Neural progenitor cell (in vitro differentiated cells): ENCODE results near the gene LOC101059915.
"Not testable (repeated sequence)": the region's sequence is repeated elsewhere in the genome, so short reads cannot be mapped to it uniquely, and the experiment has no call there.

Source experiments
- EZH2 ChIP-seq: fragments of 200-600 bp; sonication (generic); IDR thresholded peaks from 2 replicates; pipeline ENCODE4 v1.6.1; 2017; ENCODE audit warnings: antibody characterized with exemption, mild to moderate bottlenecking, moderate library complexity
- TF ChIP-seq, protein P1 (sequence below): fragments of 200-600 bp; sonication (generic); IDR thresholded peaks from 2 replicates; pipeline ENCODE4 v1.5.1; 2017; ENCODE audit warnings: antibody characterized with exemption, mild to moderate bottlenecking

DNA sequence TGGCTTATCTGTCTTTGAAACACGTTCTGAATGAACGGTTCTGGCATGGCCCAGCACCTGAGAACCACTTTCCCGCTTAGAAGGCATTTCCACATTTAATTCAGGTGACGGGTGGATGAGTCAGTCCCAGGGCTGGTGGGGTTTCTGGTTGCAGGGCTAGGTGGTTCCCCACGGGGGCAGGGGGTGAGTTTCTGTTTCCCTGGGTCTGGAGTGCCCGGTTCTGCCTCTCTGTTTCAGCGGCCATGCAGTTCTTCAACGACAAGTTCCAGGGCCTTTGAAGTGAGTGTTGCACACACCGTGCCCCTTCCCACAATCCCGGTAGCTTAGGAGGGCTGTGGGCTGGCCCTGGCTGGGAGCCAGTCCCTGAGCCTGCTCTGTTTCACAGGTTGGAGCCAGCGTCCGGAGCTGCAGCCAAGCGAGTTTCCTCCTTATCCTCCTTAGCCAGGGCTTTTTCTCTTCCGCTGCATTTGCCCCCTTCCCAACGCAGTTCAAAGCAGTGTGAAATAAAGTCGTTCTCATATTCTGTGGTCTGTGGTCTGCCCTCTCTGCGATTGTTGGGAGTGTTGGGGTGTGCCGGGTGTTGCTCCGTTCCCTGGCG lies 53.0 kb downstream of the LOC101059915 start:
- TF ChIP-seq, protein P1, sequence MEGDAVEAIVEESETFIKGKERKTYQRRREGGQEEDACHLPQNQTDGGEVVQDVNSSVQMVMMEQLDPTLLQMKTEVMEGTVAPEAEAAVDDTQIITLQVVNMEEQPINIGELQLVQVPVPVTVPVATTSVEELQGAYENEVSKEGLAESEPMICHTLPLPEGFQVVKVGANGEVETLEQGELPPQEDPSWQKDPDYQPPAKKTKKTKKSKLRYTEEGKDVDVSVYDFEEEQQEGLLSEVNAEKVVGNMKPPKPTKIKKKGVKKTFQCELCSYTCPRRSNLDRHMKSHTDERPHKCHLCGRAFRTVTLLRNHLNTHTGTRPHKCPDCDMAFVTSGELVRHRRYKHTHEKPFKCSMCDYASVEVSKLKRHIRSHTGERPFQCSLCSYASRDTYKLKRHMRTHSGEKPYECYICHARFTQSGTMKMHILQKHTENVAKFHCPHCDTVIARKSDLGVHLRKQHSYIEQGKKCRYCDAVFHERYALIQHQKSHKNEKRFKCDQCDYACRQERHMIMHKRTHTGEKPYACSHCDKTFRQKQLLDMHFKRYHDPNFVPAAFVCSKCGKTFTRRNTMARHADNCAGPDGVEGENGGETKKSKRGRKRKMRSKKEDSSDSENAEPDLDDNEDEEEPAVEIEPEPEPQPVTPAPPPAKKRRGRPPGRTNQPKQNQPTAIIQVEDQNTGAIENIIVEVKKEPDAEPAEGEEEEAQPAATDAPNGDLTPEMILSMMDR, result not testable (repeated sequence)
- TF ChIP-seq EZH2, result not testable (repeated sequence)
